Body of pancreas (tissue), 4 donors: ENCODE measurements around the gene METTL8.

Source experiments
- CTCF ChIP-seq, 7 experiments: fragments of 450-650 bp in 4 of 7; fragments of 200-600 bp in 3 of 7; sonication (generic) in 3 of 7; IDR thresholded peaks; one replicate each; pipeline ENCODE4 v1.5.1; 2016 to 2019; ENCODE audit warnings: antibody characterized with exemption in 7 of 7
- POLR2A ChIP-seq, 3 donors: fragments of 450-650 bp; IDR thresholded peaks; one replicate each; pipeline ENCODE4 v1.6.1; 2016; ENCODE audit warnings: antibody characterized with exemption in 3 of 3, mild to moderate bottlenecking in 2 of 3

- TF ChIP-seq CTCF (IDR thresholded peaks at IDR 0.05) (no peak), POLR2A (IDR thresholded peaks at IDR 0.05) (no peak)
Observed at GRCh38 chr2:171460537-171460936, 26.7 kb upstream of the METTL8 start.
